Activated naive CD4-positive, alpha-beta T cell treated with anti-CD3 and anti-CD28 coated beads, Interleukin-2, amount 50 U/mL, for 72 hours (primary cell): Measurements from ENCODE around the gene CTU2. TPM values are rescaled to one million over a fixed set of nuclear protein-coding genes. Genes with fewer than 3 reads are reported as not detected.

Experiments used
- ATAC-seq, 2 donors: fragments of 150-1000 bp; cut with Tn5 transposase; 2 replicates each; pipeline ENCODE4 v1.10.0; 2021; ENCODE audit warnings: mild to moderate bottlenecking in 2 of 2, moderate library complexity in 2 of 2
- DNase-seq, 2 donors: peaks; one replicate each; pipeline ENCODE4 v3.0.0; 2021 to 2022; ENCODE audit warnings: low spot score in 2 of 2
- H3K27ac Mint-ChIP-seq, 2 donors: one replicate each; pipeline ENCODE4 v1.8.0; 2022; ENCODE audit warnings: mild to moderate bottlenecking in 2 of 2, mixed read lengths in 2 of 2
- H3K36me3 Mint-ChIP-seq, 2 donors: one replicate each; pipeline ENCODE4 v1.8.0; 2022; ENCODE audit warnings: mixed read lengths in 2 of 2
- H3K9me3 Mint-ChIP-seq, 2 donors: one replicate each; pipeline ENCODE4 v1.8.0; 2022; ENCODE audit warnings: mixed read lengths in 2 of 2
- total RNA-seq, 2 donors: library from RNA; stranded (reverse); gene quantifications; one replicate each; pipeline ENCODE4 v1.2.3, GENCODE V29; 2022

The CTU2 gene
- total RNA-seq, 2 donors from 2014 or later = 32.2 to 35.5 TPM

DNA sequence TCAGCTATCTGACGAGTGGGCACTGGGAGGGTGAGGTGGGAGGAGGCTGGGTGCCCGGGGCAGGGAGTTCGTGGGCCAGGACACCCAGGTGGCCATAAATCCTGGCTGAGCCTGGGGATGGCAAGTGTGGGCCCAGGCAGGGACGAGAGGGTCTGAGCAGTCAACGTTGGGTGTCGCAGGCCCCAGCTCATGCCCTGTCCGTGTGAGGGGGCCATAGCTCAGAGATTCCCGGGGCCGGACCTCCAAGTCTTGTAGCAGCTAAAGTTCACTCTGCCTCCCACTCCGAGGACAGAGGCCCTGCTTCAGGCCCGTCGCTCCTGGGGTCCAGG, 34.4 kb downstream of the CTU2 start:
- Mint-ChIP-seq H3K36me3 (no peaks in the 10 kb centered on the region), H3K27ac (no peak overlapping the region), H3K9me3 (no peaks in the 10 kb centered on the region)
- DNase-seq (no peak), ATAC-seq (no peak)

DNA sequence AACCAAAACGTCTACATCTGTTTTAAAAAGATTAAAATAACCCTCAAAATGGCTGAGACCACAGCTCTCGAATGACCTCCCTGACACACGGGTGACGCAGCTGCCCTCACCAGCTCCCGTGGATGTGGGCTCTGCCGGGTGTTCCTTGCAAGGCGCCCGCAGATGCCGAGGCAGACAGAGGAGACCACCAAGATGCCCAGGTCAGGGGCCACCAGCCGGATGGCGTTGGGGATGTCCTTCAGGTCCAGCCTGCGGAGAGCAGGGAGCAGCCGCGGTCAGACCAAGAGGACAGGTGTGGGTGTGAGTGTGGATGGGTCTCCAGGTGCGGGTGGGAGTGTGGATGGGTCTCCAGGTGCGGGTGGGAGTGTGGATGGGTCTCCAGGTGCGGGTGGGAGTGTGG, 35.1 kb downstream of the CTU2 start:
- no peaks in the 10 kb centered on the region for H3K9me3 Mint-ChIP-seq
- DNase-seq (no peak), ATAC-seq (no peak)
- H3K36me3 Mint-ChIP-seq = no peaks in the 10 kb centered on the region
- H3K27ac Mint-ChIP-seq = no peak overlapping the region

DNA sequence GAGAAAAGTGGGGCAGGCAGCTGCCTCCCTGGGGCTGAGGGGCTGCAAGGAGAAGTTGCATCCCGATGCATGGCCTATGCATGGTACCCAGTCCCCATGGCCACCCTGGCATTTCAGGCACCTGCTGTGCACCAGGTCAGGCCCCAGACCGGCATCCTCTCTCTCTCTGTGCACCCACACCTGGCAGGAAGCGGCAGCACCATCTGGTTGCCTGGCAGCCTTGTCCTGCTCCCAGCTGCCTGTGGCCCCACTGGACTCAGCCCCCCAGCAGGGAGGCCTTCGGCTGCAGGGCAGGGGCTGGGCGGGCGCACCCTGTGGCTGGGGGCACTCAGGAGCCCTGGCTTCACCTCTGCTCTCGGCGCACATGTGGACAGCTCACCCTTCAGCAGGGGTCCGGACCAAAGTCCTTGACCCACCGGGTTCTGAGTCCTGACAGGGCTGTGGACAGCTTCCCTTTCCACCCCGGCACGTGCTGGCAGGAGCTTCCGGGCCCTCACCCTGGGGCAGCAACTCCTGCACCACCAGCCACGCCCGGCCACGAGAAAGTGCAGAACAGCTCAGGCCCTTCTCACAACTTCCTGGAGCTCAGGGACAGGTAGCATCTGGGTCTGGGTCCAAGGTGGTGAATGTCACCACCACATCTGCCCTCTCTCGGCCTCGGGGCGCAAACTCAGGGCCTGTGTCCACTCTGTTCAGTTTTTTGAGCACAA, 36.7 kb downstream of the CTU2 start:
- H3K27ac Mint-ChIP-seq = no peak overlapping the region
- no peak for ATAC-seq
- H3K36me3 Mint-ChIP-seq = no peaks in the 10 kb centered on the region
- no peak for DNase-seq
- no peaks in the 10 kb centered on the region for H3K9me3 Mint-ChIP-seq

DNA sequence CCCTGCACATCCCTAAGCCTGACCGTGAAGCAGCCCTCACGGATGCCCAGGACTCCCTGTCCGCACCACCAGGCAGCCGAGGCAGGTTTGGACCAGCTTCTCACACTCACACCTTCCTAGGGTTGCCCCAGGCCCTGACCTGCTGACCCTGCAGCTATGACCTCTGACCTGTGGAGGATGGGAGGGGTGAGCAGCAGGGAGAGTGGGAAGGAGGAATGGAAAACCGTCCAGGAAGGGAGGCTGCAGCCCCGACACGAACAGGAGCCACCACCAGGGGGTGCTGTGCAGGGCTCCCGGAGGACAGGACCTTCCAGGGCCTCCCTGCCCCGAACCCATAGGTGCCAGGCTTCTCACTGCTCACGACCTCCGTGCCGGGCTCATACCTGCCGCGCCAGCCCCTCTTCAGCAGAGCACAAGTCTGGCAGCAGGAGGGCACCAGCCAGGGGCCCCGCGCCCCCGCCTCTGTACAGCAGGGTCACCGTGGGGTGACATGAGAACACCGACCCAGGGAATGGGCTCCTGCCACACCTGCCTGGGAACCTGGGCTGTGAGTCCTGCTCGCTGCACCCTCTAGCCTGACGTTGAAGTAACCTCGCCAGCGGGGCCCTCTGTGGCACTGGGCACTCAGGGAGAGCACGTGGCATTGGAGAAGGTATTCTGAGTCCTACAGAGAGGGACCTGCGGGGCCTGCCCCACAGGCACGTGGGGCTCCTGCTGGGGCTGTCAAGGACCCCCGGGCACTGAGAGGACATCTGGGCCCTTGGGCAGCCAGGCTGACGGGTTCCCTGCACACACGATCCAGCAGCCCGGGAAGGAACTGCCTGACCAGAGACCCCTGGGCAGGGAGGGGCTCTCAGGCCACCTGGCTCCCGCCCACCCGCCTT, 37.6 kb downstream of the CTU2 start:
- no peak overlapping the region for H3K27ac Mint-ChIP-seq
- DNase-seq = peak; percentile 75 to 82
- ATAC-seq = peak; percentile 41 to 60
- no peaks in the 10 kb centered on the region for H3K9me3 Mint-ChIP-seq
- no peaks in the 10 kb centered on the region for H3K36me3 Mint-ChIP-seq

DNA sequence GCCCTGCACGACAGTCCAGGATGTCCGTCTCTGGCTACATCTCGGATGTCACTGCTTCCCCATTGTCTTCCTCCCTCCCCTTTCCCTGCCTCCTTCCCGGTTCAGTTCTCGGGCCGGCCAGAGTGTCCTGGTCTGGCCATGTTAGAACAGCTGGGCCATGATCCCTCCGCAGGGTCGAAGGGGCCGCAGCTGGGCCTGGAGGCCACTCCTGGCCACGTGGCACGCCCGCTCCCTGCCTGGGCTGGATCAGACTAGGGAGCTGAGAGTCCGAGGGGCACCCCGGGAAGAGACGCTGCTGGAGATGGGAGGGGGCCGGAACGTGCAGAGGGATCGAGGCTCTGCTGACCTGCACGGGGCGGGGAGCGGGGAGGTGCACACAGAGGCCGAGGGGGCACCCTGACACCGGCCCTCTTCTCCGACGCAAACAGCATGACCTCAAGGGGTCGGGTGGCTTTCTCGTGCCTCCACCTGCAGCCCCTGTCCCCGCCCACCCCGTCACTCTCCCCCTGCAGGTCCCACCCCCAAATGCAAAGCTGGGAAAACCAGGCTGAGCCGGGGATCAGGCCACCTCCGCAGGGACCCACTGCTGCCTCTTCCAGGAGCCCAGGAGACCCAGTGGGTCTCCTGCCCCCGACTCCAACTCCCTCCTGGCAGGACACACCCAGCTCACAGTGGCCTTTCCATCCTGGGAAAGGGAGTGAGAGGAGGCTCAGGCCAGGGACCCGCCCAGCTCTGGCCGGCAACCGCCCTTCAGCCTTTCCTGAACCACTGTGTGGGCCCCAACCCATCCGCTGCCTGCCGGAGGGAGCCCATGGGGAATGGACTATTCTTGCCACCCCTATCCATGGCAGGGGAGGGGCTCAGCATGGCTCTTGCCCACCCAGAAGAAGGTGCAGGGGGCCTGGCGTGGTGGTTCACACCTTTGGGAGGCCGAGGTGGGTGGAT, 38.5 kb downstream of the CTU2 start:
- no peaks in the 10 kb centered on the region for H3K9me3 Mint-ChIP-seq
- H3K36me3 Mint-ChIP-seq = no peaks in the 10 kb centered on the region
- no peak overlapping the region for H3K27ac Mint-ChIP-seq
- DNase-seq = no peak
- peak; percentile 2 to 6 for ATAC-seq

DNA sequence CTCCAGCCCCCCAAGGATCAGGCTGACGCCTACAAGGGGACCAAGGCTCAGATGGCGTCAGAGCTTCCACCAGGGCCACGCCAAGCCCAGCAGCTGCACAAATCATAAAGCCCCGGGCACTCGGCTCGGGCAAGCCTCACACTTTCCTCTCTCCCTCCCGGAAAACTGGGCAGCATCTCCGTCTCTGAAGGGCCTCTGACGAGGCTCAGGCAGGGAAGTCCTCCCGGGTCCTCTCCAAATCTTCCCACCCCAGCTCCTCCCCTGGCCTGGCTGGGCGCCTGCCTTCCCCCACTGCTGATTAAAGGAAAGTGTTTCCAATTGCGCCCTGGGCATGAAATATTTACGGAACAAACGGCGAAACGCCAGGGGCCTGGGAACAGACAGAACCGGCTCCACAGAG, 40.2 kb downstream of the CTU2 start:
- no peak overlapping the region for H3K27ac Mint-ChIP-seq
- H3K36me3 Mint-ChIP-seq = no peaks in the 10 kb centered on the region
- no peaks in the 10 kb centered on the region for H3K9me3 Mint-ChIP-seq
- no peak for DNase-seq
- ATAC-seq = no peak

DNA sequence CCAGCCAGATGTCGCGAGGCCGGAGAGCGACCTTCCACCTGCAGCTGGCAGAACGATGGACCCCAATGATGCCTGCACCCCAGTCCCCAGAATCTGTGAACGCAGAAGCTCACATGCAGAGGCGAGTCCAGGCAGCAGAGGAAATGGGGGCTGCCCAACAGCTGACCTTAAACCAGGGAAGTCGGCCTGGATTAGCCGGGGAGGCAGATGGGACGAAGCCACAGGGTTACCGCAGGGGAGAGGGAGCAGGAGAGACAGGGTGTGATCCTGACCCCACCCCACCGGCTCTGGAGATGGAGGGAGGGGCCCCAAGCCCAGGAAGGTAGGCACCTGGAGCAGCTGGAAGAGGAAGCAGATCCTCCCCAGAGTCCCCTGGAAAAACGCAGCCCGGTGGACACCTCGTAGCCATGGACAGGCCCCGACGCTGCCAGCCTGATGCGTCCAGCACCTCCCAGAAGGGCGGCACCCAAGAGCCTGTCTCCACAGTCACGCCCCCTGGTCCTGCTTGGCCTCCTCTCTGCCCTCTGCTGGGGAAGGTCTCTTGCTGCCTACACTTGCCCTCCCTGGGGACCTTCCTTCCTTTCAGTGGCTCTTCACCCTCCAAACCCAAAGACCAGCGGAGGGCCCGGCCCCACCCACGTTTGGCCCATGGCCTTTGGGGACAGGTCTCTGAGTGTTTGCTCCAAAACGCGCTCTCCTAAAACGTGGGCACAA, 41.4 kb downstream of the CTU2 start:
- Mint-ChIP-seq H3K27ac (peak overlapping the region in 1 of 2 donors; percentile 60), H3K9me3 (no peaks in the 10 kb centered on the region), H3K36me3 (no peaks in the 10 kb centered on the region)
- peak in 1 of 2 donors; percentile 55 for DNase-seq
- ATAC-seq = peak in 1 of 2 donors; percentile 60

DNA sequence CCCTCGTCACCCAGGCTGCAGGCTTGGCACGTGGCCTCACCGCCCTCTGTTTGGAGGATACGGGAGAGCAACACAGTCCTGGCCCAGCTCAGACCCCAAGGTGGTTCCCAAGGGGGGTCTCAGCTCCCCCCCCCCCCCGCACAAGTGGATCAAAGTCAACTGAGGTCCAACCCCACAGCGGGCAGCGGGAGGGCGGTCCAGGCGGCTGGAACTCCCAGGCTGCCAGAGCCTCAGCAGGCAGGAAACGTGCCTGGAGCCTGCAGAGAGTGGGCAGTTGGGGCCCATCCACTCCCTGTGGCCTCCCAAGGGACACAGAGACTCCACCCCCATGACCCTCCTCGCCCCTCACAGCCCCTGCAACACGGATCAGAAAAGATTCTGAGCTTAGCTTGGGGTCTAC, 42.1 kb downstream of the CTU2 start:
- H3K27ac Mint-ChIP-seq = no peak overlapping the region

DNA sequence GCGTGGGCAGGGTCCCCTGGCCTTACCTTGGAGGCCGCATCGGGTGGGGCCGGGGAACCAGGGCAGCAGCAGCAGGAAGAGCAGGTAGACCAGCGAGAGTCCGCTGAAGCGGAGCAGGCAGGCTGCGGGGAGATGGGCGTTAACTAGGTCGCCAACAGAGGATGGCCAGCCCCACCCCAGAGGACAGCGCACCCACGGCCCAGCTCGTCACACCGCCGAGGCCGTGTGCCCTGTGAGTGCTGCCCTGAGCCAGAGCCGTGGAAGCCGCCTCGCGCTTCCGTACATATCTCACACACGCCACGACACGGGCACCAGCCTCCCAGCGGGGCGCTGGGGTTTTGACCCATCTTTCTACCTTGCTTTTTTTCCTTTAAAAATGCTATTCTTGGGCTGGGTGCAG, 43.1 kb downstream of the CTU2 start:
- Mint-ChIP-seq H3K9me3 (no peaks in the 10 kb centered on the region), H3K36me3 (no peaks in the 10 kb centered on the region), H3K27ac (no peak overlapping the region)
- no peak for DNase-seq
- no peak for ATAC-seq

More for the DNA sequence above, 42.1 kb downstream of the CTU2 start:
- ATAC-seq (no peak), DNase-seq (no peak)
- Mint-ChIP-seq H3K36me3 (no peaks in the 10 kb centered on the region), H3K9me3 (no peaks in the 10 kb centered on the region)

DNA sequence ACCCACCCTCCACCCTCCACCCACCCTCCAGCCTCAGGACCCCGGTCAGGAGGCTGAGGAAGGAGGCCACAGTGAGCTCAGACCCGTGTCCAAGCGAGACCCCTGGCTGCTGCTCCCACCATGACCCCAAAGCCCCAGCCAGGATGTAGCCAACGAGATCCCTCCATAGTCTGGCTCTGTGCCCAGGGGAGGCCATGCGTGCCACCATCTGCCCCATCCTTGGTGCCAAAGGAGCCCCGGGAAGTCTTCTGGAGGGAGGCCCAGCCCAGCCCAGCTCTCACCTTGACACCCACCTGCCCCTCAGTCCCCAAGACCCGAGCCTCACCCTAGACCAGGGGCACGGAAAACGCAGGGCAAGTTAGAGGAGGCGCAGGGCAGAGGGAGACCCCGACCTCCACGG, 44.6 kb downstream of the CTU2 start:
- Mint-ChIP-seq H3K9me3 (no peaks in the 10 kb centered on the region), H3K27ac (no peak overlapping the region), H3K36me3 (no peaks in the 10 kb centered on the region)
- ATAC-seq (no peak), DNase-seq (no peak)

DNA sequence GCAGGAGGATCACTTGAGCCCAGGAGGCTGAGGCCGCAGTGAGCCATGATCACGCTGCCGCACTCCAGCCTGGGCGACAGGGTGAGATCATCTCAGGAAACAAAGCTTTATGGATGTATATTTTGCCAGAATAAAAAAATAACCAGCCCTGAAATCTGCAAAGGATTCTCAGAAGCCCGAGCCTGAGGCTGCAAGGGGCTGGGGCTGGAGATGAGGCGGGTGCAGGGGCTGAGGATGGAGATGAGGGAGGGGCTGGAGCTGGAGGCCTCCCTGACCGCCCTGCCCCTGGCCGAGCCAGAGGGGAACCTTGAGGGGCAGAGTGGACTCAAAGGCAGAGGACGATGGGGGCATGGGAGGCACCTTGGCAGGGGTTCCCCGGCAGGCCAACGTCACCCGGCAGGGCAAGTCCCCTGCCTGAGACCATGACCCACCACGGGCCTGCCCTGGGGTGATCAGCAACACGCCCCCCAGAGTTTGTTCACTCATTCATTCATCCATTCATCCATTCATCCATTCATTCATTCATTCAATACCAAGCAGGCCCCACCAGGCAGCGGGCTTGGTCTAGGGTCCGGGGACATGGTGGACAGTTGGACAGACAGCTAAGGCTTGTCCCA, 46.2 kb downstream of the CTU2 start:
- Mint-ChIP-seq H3K9me3 (no peaks in the 10 kb centered on the region), H3K36me3 (no peaks in the 10 kb centered on the region), H3K27ac (peak overlapping the region in 1 of 2 donors; percentile 14)
- DNase-seq = no peak
- no peak for ATAC-seq

DNA sequence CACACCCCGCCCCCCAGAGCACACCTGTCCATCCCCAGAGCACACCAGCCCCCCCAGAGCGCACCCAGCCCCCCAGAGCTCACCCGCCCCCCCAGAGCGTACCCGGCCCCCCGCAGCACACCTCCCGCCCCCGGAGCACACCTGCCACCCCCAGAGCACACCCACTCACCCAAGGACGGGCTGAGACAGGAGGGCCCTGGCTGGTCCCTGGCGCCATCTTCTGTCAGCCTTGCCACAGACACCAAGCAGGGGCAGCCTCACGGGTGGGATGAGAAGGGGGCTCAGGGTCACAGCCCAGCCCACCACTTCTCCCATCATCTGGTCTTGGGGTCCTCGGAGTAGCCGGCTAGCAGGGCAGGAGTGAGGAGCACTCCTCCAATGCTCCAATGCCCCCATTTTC, 46.9 kb downstream of the CTU2 start:
- DNase-seq (no peak), ATAC-seq (no peak)
- H3K9me3 Mint-ChIP-seq = no peaks in the 10 kb centered on the region
- no peaks in the 10 kb centered on the region for H3K36me3 Mint-ChIP-seq
- no peak overlapping the region for H3K27ac Mint-ChIP-seq

DNA sequence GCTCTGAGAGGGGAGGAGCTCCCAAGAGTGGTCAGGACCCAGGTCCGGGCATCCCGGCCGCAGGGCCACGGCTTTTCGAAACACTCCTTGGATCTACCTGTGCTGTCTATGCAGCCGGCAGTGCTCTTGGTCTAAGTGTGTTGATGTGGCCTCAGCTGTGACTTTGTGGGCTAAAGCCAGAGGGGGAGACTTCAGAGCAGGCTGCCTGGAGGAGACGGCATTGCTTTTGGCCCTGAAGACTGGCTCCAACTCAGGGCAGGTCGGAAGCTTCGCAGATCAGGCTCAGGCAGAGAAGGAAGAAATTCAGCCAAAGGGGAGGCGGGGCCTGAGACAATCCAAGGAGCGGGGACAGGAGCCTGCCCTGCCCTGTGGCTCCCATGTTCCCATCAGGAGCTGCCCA, 47.3 kb downstream of the CTU2 start:
- H3K27ac Mint-ChIP-seq = no peak overlapping the region

DNA sequence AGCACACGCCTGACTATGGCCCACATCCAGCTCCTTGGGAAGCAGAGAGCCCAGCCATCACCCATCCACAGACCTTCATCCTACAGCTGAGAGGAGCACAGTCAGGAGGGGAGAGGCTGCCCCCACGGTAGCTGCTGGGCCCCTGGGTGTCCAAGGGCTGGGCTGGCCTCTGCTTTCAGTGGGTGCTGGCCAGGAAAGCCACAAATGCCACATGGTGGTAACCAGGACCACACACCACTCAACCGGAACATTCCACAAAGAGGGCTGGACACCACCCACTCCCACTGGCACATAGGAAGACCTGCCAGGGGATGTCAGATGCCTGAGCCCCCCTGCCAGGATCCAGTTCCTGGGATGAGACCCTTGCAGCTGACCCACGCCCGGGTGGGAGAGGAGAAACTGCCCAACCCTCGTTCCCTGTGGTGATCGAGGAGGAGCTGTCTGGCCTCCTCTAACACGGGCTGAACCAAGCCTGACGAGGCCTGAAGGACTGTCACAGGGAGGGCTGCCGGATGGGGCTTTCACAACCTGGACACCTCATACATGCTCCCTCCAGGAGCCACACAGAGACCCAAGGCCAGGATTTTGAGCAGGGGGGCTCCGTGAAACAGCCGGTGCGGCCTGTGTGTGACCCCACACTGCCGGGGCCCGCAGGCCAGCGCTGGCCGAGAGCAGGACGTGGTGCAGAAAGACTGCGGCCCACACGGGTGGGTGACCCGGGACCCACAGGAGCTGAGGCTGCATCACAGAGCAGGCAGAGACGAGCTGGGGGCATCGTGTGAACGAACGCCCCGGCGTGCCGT, 48.0 kb downstream of the CTU2 start:
- Mint-ChIP-seq H3K36me3 (no peaks in the 10 kb centered on the region), H3K27ac (no peak overlapping the region), H3K9me3 (no peaks in the 10 kb centered on the region)
- no peak for DNase-seq
- ATAC-seq = no peak

More for the DNA sequence above, 47.3 kb downstream of the CTU2 start:
- DNase-seq = no peak
- no peaks in the 10 kb centered on the region for H3K36me3 Mint-ChIP-seq
- no peaks in the 10 kb centered on the region for H3K9me3 Mint-ChIP-seq
- ATAC-seq = no peak
